Measurements from ENCODE around the gene DLGAP1. TPM values are rescaled to one million over a fixed set of nuclear protein-coding genes. Genes with fewer than 3 reads are reported as not detected.

The DLGAP1 gene
- total RNA-seq, 1 experiment from 2014 or later = 23.2 TPM

- H3K27me3 Mint-ChIP-seq (ENCODE audit: low read depth) = no peaks in the 10 kb centered on the region
- Histone ChIP-seq H3K56ac (ENCODE audit: insufficient read length, low read depth, low read length) (no peak overlapping the region), H3K27ac (ENCODE audit: insufficient read length, low read depth, low read length) (no peak overlapping the region), H2BK15ac (ENCODE audit: low read depth, low read length) (no peak overlapping the region), H3K18ac (ENCODE audit: insufficient read length, low read depth, low read length) (no peak overlapping the region), H3K79me2 (ENCODE audit: insufficient read depth, low read length) (no peaks in the 10 kb centered on the region), H2BK12ac (ENCODE audit: insufficient read length, low read depth, low read length) (no peak overlapping the region), H2BK20ac (ENCODE audit: low read depth, low read length, poor library complexity, severe bottlenecking) (no peak overlapping the region), H3K9ac (ENCODE audit: extremely low read depth, insufficient read length, low read length) (no peak overlapping the region), H2AFZ (ENCODE audit: low read length) (no peak overlapping the region), H2BK120ac (ENCODE audit: low read depth, low read length, poor library complexity, severe bottlenecking) (no peak overlapping the region), H4K5ac (ENCODE audit: insufficient read length, low read depth, low read length) (no peak overlapping the region), H3K79me1 (ENCODE audit: insufficient read depth, low read depth, low read length, poor library complexity, severe bottlenecking) (no peaks in the 10 kb centered on the region), H3K4me1 (ENCODE audit: insufficient read depth, low read length) (no peaks in the 10 kb centered on the region; the same call in 1 of the 2 replicates), H2AK5ac (ENCODE audit: insufficient read length, low read length) (no peak overlapping the region), H3K9me3 (ENCODE audit: control insufficient read depth, low read depth, low read length) (no peaks in the 10 kb centered on the region), H3T11ph (ENCODE audit: low read length) (no peak overlapping the region), H4K8ac (replicated peaks; ENCODE audit: insufficient read length, low read depth, low read length) (no peak overlapping the region), H3K23me2 (ENCODE audit: insufficient read length, low read depth, low read length, poor library complexity, severe bottlenecking) (no peaks in the 10 kb centered on the region), H3K14ac (ENCODE audit: insufficient read depth, low read length) (no peak overlapping the region), H3K4ac (ENCODE audit: low read depth, low read length) (no peak overlapping the region), H3K4me2 (ENCODE audit: insufficient read depth, insufficient read length, low read length) (no peak overlapping the region), H4K20me1 (ENCODE audit: control insufficient read depth, insufficient read depth, insufficient read length) (no peaks in the 10 kb centered on the region), H2BK5ac (ENCODE audit: insufficient read length, low read length) (no peak overlapping the region), H3K23ac (ENCODE audit: insufficient read length, low read depth, low read length) (no peak overlapping the region), H3K27me3 (ENCODE audit: insufficient read depth, low read length) (no peaks in the 10 kb centered on the region), H4K91ac (ENCODE audit: insufficient read length, low read depth, low read length) (no peak overlapping the region)
- peaks cover 16 to 20% of the 10 kb centered on the region in 2 experiments for H3K4me1 Mint-ChIP-seq
- 100% methylated on average over 3 of the region's 5 CpGs for WGBS (ENCODE audit: extremely low coverage, insufficient read length, low lambda C conversion rate)
- H3K36me3 Mint-ChIP-seq (ENCODE audit: insufficient read depth in 1 of 3, low read depth in 3 of 3) = peaks cover 8 to 12% (median 11%) of the 10 kb centered on the region in 3 experiments
- no peak overlapping the region for H3K4me3 Mint-ChIP-seq
- no peak for TF ChIP-seq CTCF (conservative IDR thresholded peaks at IDR 0.05)
- DNase-seq = no peak
- peaks cover 3 to 9% of the 10 kb centered on the region in 2 experiments; a peak in 2 of 5 replicates for H3K9me3 Mint-ChIP-seq
- H3K27ac Mint-ChIP-seq = no peak overlapping the region
Observed at GRCh38 chr18:3952031-3952430, 503.1 kb downstream of the DLGAP1 start.
